H9 (cell line): ENCODE results near the gene DRG1. TPM values are rescaled to one million over a fixed set of nuclear protein-coding genes. Genes with fewer than 3 reads are reported as not detected.
A peak's percentile ranks its signal among the peaks of the same experiment; 100 is the strongest.

Experiments used
- DNase-seq: peaks from one replicate; pipeline ENCODE4 v3.0.0-alpha.2; 2017
- H2AFZ ChIP-seq: one replicate; pipeline ENCODE4 v1.6.1; 2013; ENCODE audit warnings: mild to moderate bottlenecking, low read length, control low read depth, moderate library complexity
- H2AK5ac ChIP-seq: 2 replicates; pipeline ENCODE4 v1.6.1; 2013; ENCODE audit warnings: low read length, control low read depth, mixed read lengths; ENCODE audit not compliant: insufficient read length
- H2BK120ac ChIP-seq: one replicate; pipeline ENCODE4 v1.6.1; 2013; ENCODE audit warnings: low read depth, mild to moderate bottlenecking, low read length, control low read depth, inconsistent platforms; ENCODE audit not compliant: poor library complexity, severe bottlenecking
- H2BK12ac ChIP-seq: 2 replicates; pipeline ENCODE4 v1.6.1; 2013; ENCODE audit warnings: low read length, control low read depth, mixed read lengths, low read depth; ENCODE audit not compliant: insufficient read length
- H2BK15ac ChIP-seq: 2 replicates; pipeline ENCODE4 v1.6.1; 2013; ENCODE audit warnings: low read depth, low read length, control low read depth
- H2BK20ac ChIP-seq: one replicate; pipeline ENCODE4 v1.6.1; 2013; ENCODE audit warnings: low read depth, mild to moderate bottlenecking, low read length, control low read depth, inconsistent platforms; ENCODE audit not compliant: poor library complexity, severe bottlenecking
- H2BK5ac ChIP-seq: 2 replicates; pipeline ENCODE4 v1.6.1; 2013; ENCODE audit warnings: low read length, control low read depth, mixed read lengths; ENCODE audit not compliant: insufficient read length
- H3K14ac ChIP-seq: 2 replicates; pipeline ENCODE4 v1.6.1; 2013; ENCODE audit warnings: low read length, control low read depth; ENCODE audit not compliant: insufficient read depth
- H3K18ac ChIP-seq: 2 replicates; pipeline ENCODE4 v1.6.1; 2013; ENCODE audit warnings: low read depth, mild to moderate bottlenecking, mixed read lengths, low read length, control low read depth; ENCODE audit not compliant: insufficient read length
- H3K23ac ChIP-seq: 2 replicates; pipeline ENCODE4 v1.6.1; 2013; ENCODE audit warnings: low read length, control low read depth, mixed read lengths, low read depth; ENCODE audit not compliant: insufficient read length
- H3K23me2 ChIP-seq: 2 replicates; pipeline ENCODE4 v1.6.1; 2013; ENCODE audit warnings: low read depth, mild to moderate bottlenecking, mixed read lengths, low read length, control low read depth; ENCODE audit not compliant: insufficient read length, poor library complexity, severe bottlenecking
- H3K27ac ChIP-seq: 2 replicates; pipeline ENCODE4 v1.5.1; 2013; ENCODE audit warnings: low read length, control low read depth, mixed read lengths, low read depth; ENCODE audit not compliant: insufficient read length
- H3K27me3 ChIP-seq: 2 replicates; pipeline ENCODE4 v1.6.1; 2013; ENCODE audit warnings: low read length, control low read depth, inconsistent platforms; ENCODE audit not compliant: insufficient read depth
- H3K4ac ChIP-seq: 2 replicates; pipeline ENCODE4 v1.6.1; 2013; ENCODE audit warnings: low read depth, mild to moderate bottlenecking, control low read depth, inconsistent platforms, low read length, moderate library complexity
- H3K4me1 ChIP-seq: 2 replicates; pipeline ENCODE4 v1.6.1; 2013; ENCODE audit warnings: low read length, control low read depth, inconsistent platforms; ENCODE audit not compliant: insufficient read depth
- H3K4me2 ChIP-seq: 2 replicates; pipeline ENCODE4 v1.6.1; 2013; ENCODE audit warnings: low read length, control low read depth, mixed read lengths; ENCODE audit not compliant: insufficient read length, insufficient read depth
- H3K56ac ChIP-seq: 2 replicates; pipeline ENCODE4 v1.6.1; 2013; ENCODE audit warnings: low read depth, mild to moderate bottlenecking, mixed read lengths, low read length, control low read depth; ENCODE audit not compliant: insufficient read length
- H3K79me1 ChIP-seq: 2 replicates; pipeline ENCODE4 v1.6.1; 2013; ENCODE audit warnings: low read depth, mild to moderate bottlenecking, moderate library complexity, low read length, control low read depth, inconsistent platforms; ENCODE audit not compliant: insufficient read depth, poor library complexity, severe bottlenecking
- H3K79me2 ChIP-seq: 2 replicates; pipeline ENCODE4 v1.6.1; 2013; ENCODE audit warnings: low read length, control low read depth, inconsistent platforms; ENCODE audit not compliant: insufficient read depth
- H3K9ac ChIP-seq: 2 replicates; pipeline ENCODE4 v1.6.1; 2013; ENCODE audit warnings: low read length, control low read depth, mixed read lengths; ENCODE audit not compliant: insufficient read length; ENCODE audit errors: extremely low read depth
- H3K9me3 ChIP-seq: one replicate; pipeline ENCODE4 v1.6.1; 2013; ENCODE audit warnings: low read depth, low read length, inconsistent platforms; ENCODE audit not compliant: control insufficient read depth
- H3T11ph ChIP-seq: one replicate; pipeline ENCODE4 v1.6.1; 2013; ENCODE audit warnings: mild to moderate bottlenecking, low read length, control low read depth, inconsistent platforms
- H4K20me1 ChIP-seq: one replicate; pipeline ENCODE4 v1.6.1; 2013; ENCODE audit not compliant: control insufficient read depth, insufficient read length, insufficient read depth
- H4K5ac ChIP-seq: 2 replicates; pipeline ENCODE4 v1.6.1; 2013; ENCODE audit warnings: low read depth, mild to moderate bottlenecking, mixed read lengths, low read length, control low read depth; ENCODE audit not compliant: insufficient read length
- H4K8ac ChIP-seq: replicated peaks from 2 replicates; pipeline ENCODE4 v1.6.1; 2013; ENCODE audit warnings: low read length, control low read depth, mixed read lengths, low read depth; ENCODE audit not compliant: insufficient read length
- H4K91ac ChIP-seq: 2 replicates; pipeline ENCODE4 v1.6.1; 2013; ENCODE audit warnings: low read depth, mild to moderate bottlenecking, moderate library complexity, mixed read lengths, low read length, control low read depth; ENCODE audit not compliant: insufficient read length
- H3K27ac Mint-ChIP-seq, 3 experiments: 2 replicates in 2 of 3; 3 replicates in 1 of 3; pipeline ENCODE4 v1.8.0; 2020 to 2021; ENCODE audit warnings: mixed read lengths in 3 of 3, mild to moderate bottlenecking in 1 of 3, moderate library complexity in 1 of 3
- H3K27me3 Mint-ChIP-seq: 2 replicates; pipeline ENCODE4 v1.8.0; 2021; ENCODE audit warnings: low read depth, mild to moderate bottlenecking, moderate library complexity, mixed read lengths
- H3K36me3 Mint-ChIP-seq, 3 experiments: 2 replicates in 2 of 3; 3 replicates in 1 of 3; pipeline ENCODE4 v1.8.0; 2020 to 2021; ENCODE audit warnings: low read depth in 3 of 3, mixed read lengths in 3 of 3; ENCODE audit not compliant: insufficient read depth in 1 of 3
- H3K4me1 Mint-ChIP-seq, 2 experiments: 2 replicates each; pipeline ENCODE4 v1.8.0; 2020; ENCODE audit warnings: mixed read lengths in 2 of 2
- H3K4me3 Mint-ChIP-seq, 2 experiments: 2 replicates in 1 of 2; 3 replicates in 1 of 2; pipeline ENCODE4 v1.8.0; 2020 to 2021; ENCODE audit warnings: mild to moderate bottlenecking in 2 of 2, mixed read lengths in 2 of 2, moderate library complexity in 1 of 2
- H3K9me3 Mint-ChIP-seq, 2 experiments: 2 replicates in 1 of 2; 3 replicates in 1 of 2; pipeline ENCODE4 v1.8.0; 2020; ENCODE audit warnings: mild to moderate bottlenecking in 2 of 2, mixed read lengths in 2 of 2, moderate library complexity in 1 of 2
- WGBS: extraction: QIAGEN DNeasy Blood & Tissue Kit; methylation state at CpG from one replicate; pipeline ENCODE4 v1.1.7; 2013; ENCODE audit warnings: missing lambda C conversion rate, low lambda C conversion rate, mixed read lengths; ENCODE audit not compliant: insufficient read length; ENCODE audit errors: extremely low coverage; 5-methylcytosine and 5-hydroxymethylcytosine counted together
- total RNA-seq: library from RNA; stranded (reverse); gene quantifications from 2 replicates; pipeline ENCODE4 v1.2.1, GENCODE V29; 2021
- TF ChIP-seq, protein P1 (sequence below): fragments of 200-600 bp; sonication (generic); conservative IDR thresholded peaks from 3 replicates; pipeline ENCODE4 v1.8.0; 2021; ENCODE audit warnings: antibody characterized with exemption, mild to moderate bottlenecking

Gene DRG1
- total RNA-seq, 1 experiment from 2014 or later: 89.5 TPM

DNA sequence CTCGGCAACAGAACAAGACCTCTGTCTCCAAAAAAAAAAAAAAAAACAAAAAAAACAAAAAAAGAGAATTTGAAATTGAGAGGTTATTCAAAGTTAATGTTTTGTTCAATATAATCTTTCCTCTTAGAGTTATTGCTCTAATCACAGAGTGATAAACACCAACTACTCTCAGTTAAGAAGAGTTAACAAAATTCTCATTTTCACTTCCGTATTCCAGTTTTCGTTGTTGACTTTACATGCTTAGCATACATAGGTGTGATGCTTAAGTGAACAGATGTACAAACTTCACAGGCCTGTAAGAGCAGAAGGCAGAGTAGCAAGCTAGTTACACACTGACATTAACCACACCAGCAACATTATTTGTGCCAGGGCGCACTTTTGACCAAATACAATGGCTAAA, 77.9 kb downstream of the DRG1 start:
- no peak overlapping the region for H2AFZ ChIP-seq
- H3K4me1 ChIP-seq: no peaks in the 10 kb centered on the region
- H4K91ac ChIP-seq: no peak overlapping the region
- no peak overlapping the region for H2BK15ac ChIP-seq
- no peaks in the 10 kb centered on the region for H3K27me3 ChIP-seq
- no peak overlapping the region for H4K8ac ChIP-seq
- no peak for DNase-seq
- H3K9me3 Mint-ChIP-seq: no peaks in the 10 kb centered on the region
- H3K4me2 ChIP-seq: no peak overlapping the region
- H3K23ac ChIP-seq: no peak overlapping the region
- H4K20me1 ChIP-seq: no peaks in the 10 kb centered on the region
- no peak overlapping the region for H3T11ph ChIP-seq
- no peak overlapping the region for H3K9ac ChIP-seq
- H2BK20ac ChIP-seq: no peak overlapping the region
- H3K79me2 ChIP-seq: no peaks in the 10 kb centered on the region
- H3K27me3 Mint-ChIP-seq: no peaks in the 10 kb centered on the region; the same call in 1 of the 2 replicates
- no peak overlapping the region for H3K56ac ChIP-seq
- H3K27ac Mint-ChIP-seq: 0 out of 7 replicates have a peak overlapping the region, but pooled peaks of 1 of the 3 experiments have one; percentile 54
- TF ChIP-seq, protein P1, sequence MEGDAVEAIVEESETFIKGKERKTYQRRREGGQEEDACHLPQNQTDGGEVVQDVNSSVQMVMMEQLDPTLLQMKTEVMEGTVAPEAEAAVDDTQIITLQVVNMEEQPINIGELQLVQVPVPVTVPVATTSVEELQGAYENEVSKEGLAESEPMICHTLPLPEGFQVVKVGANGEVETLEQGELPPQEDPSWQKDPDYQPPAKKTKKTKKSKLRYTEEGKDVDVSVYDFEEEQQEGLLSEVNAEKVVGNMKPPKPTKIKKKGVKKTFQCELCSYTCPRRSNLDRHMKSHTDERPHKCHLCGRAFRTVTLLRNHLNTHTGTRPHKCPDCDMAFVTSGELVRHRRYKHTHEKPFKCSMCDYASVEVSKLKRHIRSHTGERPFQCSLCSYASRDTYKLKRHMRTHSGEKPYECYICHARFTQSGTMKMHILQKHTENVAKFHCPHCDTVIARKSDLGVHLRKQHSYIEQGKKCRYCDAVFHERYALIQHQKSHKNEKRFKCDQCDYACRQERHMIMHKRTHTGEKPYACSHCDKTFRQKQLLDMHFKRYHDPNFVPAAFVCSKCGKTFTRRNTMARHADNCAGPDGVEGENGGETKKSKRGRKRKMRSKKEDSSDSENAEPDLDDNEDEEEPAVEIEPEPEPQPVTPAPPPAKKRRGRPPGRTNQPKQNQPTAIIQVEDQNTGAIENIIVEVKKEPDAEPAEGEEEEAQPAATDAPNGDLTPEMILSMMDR: no peak
- no peak overlapping the region for H3K4ac ChIP-seq
- H3K36me3 Mint-ChIP-seq: peaks cover 19 to 49% (median 32%) of the 10 kb centered on the region in 3 experiments
- H3K4me3 Mint-ChIP-seq: no peak overlapping the region
- no peak overlapping the region for H2BK5ac ChIP-seq
- H2AK5ac ChIP-seq: no peak overlapping the region
- no peaks in the 10 kb centered on the region for H3K23me2 ChIP-seq
- H3K79me1 ChIP-seq: peaks cover 6% of the 10 kb centered on the region
- no peak overlapping the region for H2BK12ac ChIP-seq
- no peaks in the 10 kb centered on the region for H3K4me1 Mint-ChIP-seq
- no peak overlapping the region for H3K27ac ChIP-seq
- H4K5ac ChIP-seq: no peak overlapping the region
- no peak overlapping the region for H3K18ac ChIP-seq
- no peaks in the 10 kb centered on the region for H3K9me3 ChIP-seq
- WGBS: no CpG with 5 or more reads among the region's 4 CpGs
- no peak overlapping the region for H3K14ac ChIP-seq
- H2BK120ac ChIP-seq: no peak overlapping the region
